GM12864 (cell line): ENCODE measurements around the gene AKAP8.

ENCODE experiments used
- DNase-seq: peaks from one replicate; pipeline ENCODE4 v3.0.0-alpha.2; 2011; ENCODE audit warnings: low read depth
- H3K4me3 ChIP-seq: 2 replicates; pipeline ENCODE4 v1.5.1; 2011; ENCODE audit warnings: mild to moderate bottlenecking, low read depth, low read length, control low read depth
- CTCF ChIP-seq: IDR thresholded peaks from 2 replicates; pipeline ENCODE4 v1.5.1; 2011; ENCODE audit warnings: low read depth, mild to moderate bottlenecking, moderate library complexity, low read length, control low read depth, inconsistent platforms; ENCODE audit errors: missing control alignments

AKAP8 gene

GRCh38 chr19:15424121-15424520, 44.5 kb upstream of the AKAP8 start:
- no peak overlapping the region for H3K4me3 ChIP-seq
- DNase-seq, result no peak
- no peak for TF ChIP-seq CTCF

- no peak for DNase-seq
- TF ChIP-seq CTCF, result no peak
- H3K4me3 ChIP-seq, result no peak overlapping the region
These were observed 43.5 kb upstream of the AKAP8 start for GRCh38 chr19:15423130-15423529.

GRCh38 chr19:15422296-15423075, 42.9 kb upstream of the AKAP8 start:
- no peak for TF ChIP-seq CTCF
- no peak overlapping the region for H3K4me3 ChIP-seq
- DNase-seq, result no peak

- no peak overlapping the region for H3K4me3 ChIP-seq
- DNase-seq, result no peak
- TF ChIP-seq CTCF, result no peak
These were observed 42.2 kb upstream of the AKAP8 start for GRCh38 chr19:15421721-15422260.

- no peak for DNase-seq
- no peak for TF ChIP-seq CTCF
- H3K4me3 ChIP-seq, result no peak overlapping the region
These were observed 41.6 kb upstream of the AKAP8 start for GRCh38 chr19:15421136-15421695.

- DNase-seq, result no peak
- no peak for TF ChIP-seq CTCF
- H3K4me3 ChIP-seq, result peak overlapping the region; percentile 35; the same call in 1 of the 2 replicates
These were observed 39.9 kb upstream of the AKAP8 start for GRCh38 chr19:15419413-15420025.
